Loucy (cell line): ENCODE measurements around the gene HIVEP2.

Source experiments
- EZH2phosphoT487 ChIP-seq: fragments of 200-600 bp; IDR thresholded peaks from 2 replicates; pipeline ENCODE4 v1.6.1; 2018; ENCODE audit warnings: antibody characterized with exemption, mild to moderate bottlenecking, moderate library complexity, borderline replicate concordance
- TF ChIP-seq, protein P1 (sequence below): fragments of 200-600 bp; sonication (generic); conservative IDR thresholded peaks from 2 replicates; pipeline ENCODE4 v1.5.1; 2014; ENCODE audit warnings: mild to moderate bottlenecking, antibody characterized with exemption, low read length

DNA sequence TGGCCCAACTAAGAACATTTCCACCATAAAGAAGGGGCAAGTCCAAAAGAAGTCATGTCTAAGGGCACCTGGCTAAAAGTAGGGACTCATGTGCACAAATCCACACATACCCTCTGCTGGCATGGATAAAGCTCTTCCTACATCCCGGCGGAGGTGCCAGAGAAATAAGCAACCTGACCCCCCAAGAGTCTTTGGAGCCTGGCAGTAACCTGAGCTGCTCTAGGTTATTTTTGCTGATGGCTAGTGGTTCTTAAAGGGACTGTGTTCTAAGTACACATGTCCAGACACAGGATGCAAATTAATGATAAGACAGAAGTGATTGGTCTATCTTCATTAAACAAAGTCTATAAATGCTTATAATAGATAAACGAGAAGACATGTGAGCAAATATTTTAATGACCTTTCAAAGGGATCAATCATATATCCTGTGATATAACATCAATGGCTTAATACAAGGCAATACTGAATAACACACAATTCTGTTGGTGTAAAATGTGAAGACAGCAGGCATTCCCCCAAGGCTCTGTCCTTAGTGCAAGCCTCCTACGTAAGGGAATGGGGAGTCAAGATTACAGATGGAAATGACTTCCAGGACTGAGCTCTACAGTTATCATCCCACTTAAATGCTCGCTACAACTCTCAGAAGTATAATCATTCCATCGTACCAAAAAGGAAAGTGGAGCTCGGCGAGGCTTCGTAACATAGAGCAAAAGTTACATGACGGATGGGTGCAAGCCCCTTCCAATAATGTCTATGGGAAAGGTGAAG, 52.5 kb downstream of the HIVEP2 start:
- TF ChIP-seq, protein P1, sequence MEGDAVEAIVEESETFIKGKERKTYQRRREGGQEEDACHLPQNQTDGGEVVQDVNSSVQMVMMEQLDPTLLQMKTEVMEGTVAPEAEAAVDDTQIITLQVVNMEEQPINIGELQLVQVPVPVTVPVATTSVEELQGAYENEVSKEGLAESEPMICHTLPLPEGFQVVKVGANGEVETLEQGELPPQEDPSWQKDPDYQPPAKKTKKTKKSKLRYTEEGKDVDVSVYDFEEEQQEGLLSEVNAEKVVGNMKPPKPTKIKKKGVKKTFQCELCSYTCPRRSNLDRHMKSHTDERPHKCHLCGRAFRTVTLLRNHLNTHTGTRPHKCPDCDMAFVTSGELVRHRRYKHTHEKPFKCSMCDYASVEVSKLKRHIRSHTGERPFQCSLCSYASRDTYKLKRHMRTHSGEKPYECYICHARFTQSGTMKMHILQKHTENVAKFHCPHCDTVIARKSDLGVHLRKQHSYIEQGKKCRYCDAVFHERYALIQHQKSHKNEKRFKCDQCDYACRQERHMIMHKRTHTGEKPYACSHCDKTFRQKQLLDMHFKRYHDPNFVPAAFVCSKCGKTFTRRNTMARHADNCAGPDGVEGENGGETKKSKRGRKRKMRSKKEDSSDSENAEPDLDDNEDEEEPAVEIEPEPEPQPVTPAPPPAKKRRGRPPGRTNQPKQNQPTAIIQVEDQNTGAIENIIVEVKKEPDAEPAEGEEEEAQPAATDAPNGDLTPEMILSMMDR, result no peak
- no peak for TF ChIP-seq EZH2phosphoT487
